Skeletal muscle satellite cell (primary cell): ENCODE results near the gene CDCP2.

Experiments
- H3K27me3 ChIP-seq: 2 replicates; pipeline ENCODE4 v1.7.0; 2013; ENCODE audit warnings: low read length; ENCODE audit not compliant: control insufficient read depth, insufficient read depth
- H3K36me3 ChIP-seq: 2 replicates; pipeline ENCODE4 v1.7.0; 2013; ENCODE audit warnings: mild to moderate bottlenecking, control low read depth, low read length; ENCODE audit not compliant: insufficient read depth
- H3K4me1 ChIP-seq: 2 replicates; pipeline ENCODE4 v1.7.0; 2013; ENCODE audit warnings: low read length; ENCODE audit not compliant: control insufficient read depth, insufficient read depth
- H3K4me2 ChIP-seq: 2 replicates; pipeline ENCODE4 v1.7.0; 2013; ENCODE audit warnings: mild to moderate bottlenecking, low read length
- H3K4me3 ChIP-seq: 2 replicates; pipeline ENCODE4 v1.7.0; 2013; ENCODE audit warnings: low read length
- H3K9ac ChIP-seq: 2 replicates; pipeline ENCODE4 v1.7.0; 2013; ENCODE audit warnings: mild to moderate bottlenecking, low read depth, low read length, moderate library complexity
- H3K9me3 ChIP-seq: replicated peaks from 2 replicates; pipeline ENCODE4 v1.7.0; 2013; ENCODE audit warnings: mild to moderate bottlenecking, control low read depth, low read length

Gene CDCP2

DNA sequence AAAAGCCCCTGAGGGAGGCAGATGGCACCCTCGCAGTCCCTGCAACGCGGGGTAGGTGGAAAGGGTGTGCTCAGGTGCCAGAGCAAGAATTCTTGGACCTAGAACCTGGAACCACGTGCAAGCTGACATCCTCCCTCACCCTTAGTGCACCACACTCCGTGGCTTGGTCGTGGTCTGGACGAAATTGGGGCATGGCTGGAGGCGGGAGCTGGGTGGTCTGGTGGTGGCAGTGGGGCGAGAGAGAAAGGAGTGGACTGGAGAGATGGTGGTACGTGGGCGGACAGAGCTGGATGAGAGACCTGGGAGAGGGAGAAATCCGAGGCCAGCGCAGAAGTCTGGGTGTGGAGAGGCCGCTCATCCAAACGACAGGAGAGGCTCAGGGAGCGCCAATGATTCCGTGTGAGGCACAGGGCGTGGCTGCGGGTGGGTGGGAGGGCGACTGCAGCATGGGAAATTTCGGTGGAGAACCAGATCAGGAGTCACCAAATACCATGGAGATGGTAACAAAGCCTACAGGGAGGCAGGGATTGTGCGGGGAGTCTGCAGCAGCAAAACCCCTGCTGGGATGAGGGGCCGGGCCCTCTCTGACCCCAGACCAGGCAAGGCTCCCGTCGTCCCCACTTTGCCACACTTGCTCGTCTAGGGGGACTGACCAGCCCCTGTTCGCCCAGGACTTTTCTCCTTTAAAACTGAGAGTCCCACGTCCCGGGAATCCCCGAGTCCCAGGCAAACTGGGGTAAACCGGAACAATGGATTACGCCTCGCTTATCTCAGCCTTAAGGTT, 31.9 kb downstream of the CDCP2 start:
- peak overlapping the region; percentile 37 for H3K4me3 ChIP-seq
- no peaks in the 10 kb centered on the region for H3K27me3 ChIP-seq
- H3K4me2 ChIP-seq, result peak overlapping the region; percentile 75
- H3K9ac ChIP-seq, result peak overlapping the region; percentile 59
- H3K9me3 ChIP-seq, result no peaks in the 10 kb centered on the region
- peaks cover 49% of the 10 kb centered on the region for H3K4me1 ChIP-seq
- H3K36me3 ChIP-seq, result no peaks in the 10 kb centered on the region

DNA sequence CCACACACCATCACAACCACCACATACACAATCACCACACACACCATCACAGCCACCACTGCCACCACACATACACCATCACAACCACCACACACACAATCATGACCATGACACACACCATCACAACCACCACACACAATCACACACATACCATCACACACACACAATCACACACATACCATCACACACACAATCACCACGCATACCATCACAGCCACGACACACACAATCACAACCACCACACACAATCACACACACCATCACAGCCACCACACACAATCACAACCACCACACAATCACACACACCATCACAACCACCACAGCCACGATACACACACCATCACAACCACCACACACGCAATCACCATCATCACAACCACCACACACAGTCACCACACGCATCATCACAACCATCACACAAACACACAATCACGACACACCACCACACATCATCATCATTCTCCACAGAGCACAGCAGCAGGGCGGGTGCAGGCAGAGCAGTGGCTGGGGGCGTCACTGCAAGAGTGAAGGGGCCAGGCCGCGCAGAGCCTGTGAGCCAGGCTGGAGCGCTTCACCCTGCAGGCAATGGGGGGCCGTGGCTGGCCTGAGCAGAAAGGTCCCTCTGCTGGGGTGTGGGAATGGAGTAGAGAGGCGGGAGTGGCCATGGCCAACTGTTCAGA, 32.6 kb downstream of the CDCP2 start:
- Histone ChIP-seq H3K36me3 (no peaks in the 10 kb centered on the region), H3K4me3 (no peak overlapping the region), H3K4me1 (peaks cover 45% of the 10 kb centered on the region), H3K9me3 (no peaks in the 10 kb centered on the region), H3K4me2 (no peak overlapping the region), H3K27me3 (no peaks in the 10 kb centered on the region), H3K9ac (no peak overlapping the region)

DNA sequence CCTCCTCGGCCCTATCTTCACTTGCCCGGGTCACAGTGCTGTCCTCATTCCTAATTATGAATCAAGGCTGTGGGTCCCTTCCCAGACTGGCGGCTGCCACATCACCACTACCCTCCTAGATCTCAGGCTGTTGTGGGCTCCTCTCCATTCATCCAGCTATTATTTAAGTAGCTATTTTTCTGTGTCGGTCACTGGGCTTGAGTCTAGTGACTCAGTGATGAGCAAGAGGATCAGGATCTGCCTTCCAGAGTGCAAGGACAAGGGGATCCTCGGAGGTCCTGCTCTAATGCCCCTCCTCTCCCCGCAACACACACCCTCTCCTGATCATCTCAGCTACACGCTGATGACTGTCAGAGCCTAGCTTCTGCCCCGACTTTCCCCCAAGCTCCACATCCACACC, 34.1 kb downstream of the CDCP2 start:
- Histone ChIP-seq H3K27me3 (no peaks in the 10 kb centered on the region), H3K9ac (peak overlapping the region; percentile 42), H3K4me3 (peak overlapping the region; percentile 29), H3K9me3 (no peaks in the 10 kb centered on the region), H3K36me3 (no peaks in the 10 kb centered on the region), H3K4me2 (peak overlapping the region; percentile 57), H3K4me1 (peaks cover 49% of the 10 kb centered on the region)

DNA sequence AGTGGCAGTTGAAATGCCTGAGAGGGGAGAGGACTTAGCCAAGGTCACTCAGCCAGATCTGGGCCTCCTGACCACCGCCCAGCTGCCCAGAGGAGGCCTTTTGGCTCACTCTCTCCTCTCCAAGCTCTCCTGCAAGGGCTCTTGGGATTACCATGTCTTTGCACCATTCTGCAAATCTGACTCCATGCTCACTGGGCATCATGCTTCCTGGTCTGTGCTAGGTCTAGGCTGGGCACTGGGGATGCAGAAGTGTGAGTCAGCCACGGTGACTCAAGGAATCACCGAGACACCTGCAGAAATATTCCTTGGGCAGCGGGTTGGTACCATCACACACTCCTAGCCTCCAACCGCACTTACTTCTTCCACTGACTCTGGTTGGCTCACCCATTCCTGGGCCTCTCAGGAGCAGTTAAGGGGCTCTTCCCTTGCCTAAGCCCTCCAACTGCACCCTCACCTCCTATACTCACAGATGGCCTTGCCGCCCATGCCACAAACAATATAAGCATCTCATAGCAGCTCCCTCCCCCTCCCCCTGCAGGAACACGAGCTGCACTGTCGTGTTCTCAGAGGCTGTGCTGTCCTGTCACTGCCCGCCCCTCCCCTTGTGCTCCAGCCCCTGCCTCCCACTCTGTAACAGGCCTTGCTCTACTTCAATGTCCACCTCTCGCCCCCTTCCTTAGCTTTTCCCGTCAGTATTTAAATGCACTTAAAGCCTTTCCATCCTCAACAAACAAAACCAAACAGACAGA, 34.8 kb downstream of the CDCP2 start:
- Histone ChIP-seq H3K27me3 (no peaks in the 10 kb centered on the region), H3K4me2 (peak overlapping the region; percentile 57), H3K9me3 (no peaks in the 10 kb centered on the region), H3K9ac (peak overlapping the region; percentile 42), H3K4me1 (peaks cover 49% of the 10 kb centered on the region), H3K4me3 (peak overlapping the region; percentile 16), H3K36me3 (no peaks in the 10 kb centered on the region)

DNA sequence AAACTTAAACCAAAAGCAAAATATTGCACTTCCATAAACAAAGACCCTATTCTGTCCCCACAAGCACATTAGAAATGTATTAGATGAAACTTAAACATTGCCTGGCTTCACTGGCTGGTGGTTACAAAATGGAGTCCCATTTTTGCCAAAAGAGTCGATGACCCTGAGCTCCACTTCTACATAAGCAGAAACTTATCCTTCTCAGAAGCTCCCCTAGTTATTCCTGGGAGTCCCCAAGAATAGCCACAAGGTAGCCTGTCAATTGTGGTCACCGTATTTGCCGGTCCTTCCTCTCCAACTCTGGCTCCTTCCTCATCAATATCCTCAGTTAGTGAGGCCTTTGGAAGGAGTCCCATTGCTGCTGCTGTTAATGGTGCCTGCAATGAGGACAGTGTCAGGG, 37.3 kb downstream of the CDCP2 start:
- H3K4me3 ChIP-seq, result no peak overlapping the region
- H3K36me3 ChIP-seq, result no peaks in the 10 kb centered on the region
- H3K27me3 ChIP-seq, result no peaks in the 10 kb centered on the region
- peaks cover 34% of the 10 kb centered on the region for H3K4me1 ChIP-seq
- H3K4me2 ChIP-seq, result no peak overlapping the region
- H3K9ac ChIP-seq, result no peak overlapping the region
- no peaks in the 10 kb centered on the region for H3K9me3 ChIP-seq

DNA sequence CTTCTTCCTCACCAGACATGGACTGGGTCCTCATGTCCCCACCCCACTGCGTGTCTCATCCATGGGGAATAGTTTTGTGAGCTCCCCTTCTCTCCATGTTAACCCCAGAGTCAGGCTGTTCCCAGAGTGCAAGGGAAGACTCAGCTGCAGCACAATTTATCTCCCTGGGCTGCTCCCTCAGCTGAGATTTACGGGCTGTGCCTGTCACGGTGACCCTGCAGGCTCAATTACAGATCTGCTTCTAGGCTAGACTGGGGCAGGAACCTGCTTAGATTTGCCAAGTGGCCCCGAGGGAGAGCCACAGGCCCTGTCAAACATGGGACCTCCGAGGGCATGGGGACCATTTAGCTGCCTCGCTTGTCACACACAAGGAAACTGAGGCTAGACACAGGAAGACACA, 37.8 kb downstream of the CDCP2 start:
- H3K4me3 ChIP-seq, result no peak overlapping the region

DNA sequence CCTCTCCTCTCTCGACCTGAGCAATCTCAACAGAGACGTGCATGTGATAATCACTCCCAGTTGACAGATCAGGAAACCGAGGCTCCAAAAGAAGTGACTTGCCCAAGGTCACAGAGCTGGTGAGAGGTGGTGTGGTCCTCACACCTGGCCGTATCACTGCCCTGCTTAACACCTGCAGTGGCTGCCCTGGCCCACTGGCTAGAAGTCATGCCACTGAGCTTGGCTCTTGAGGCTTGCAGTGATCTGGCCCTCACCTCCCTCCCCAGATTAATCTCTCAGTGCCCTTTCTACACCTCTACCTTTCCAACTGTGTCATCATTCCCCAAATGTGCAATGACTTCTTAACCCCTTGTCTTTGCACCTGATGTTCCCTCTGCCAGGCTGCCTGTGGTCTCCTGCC, 38.8 kb downstream of the CDCP2 start:
- Histone ChIP-seq H3K4me2 (no peak overlapping the region), H3K4me3 (no peak overlapping the region), H3K27me3 (no peaks in the 10 kb centered on the region), H3K9me3 (no peaks in the 10 kb centered on the region), H3K36me3 (no peaks in the 10 kb centered on the region), H3K4me1 (peaks cover 25% of the 10 kb centered on the region), H3K9ac (no peak overlapping the region)

More for the DNA sequence above, 37.8 kb downstream of the CDCP2 start:
- Histone ChIP-seq H3K27me3 (no peaks in the 10 kb centered on the region), H3K9me3 (no peaks in the 10 kb centered on the region), H3K4me1 (peaks cover 32% of the 10 kb centered on the region), H3K36me3 (no peaks in the 10 kb centered on the region), H3K4me2 (no peak overlapping the region), H3K9ac (no peak overlapping the region)

DNA sequence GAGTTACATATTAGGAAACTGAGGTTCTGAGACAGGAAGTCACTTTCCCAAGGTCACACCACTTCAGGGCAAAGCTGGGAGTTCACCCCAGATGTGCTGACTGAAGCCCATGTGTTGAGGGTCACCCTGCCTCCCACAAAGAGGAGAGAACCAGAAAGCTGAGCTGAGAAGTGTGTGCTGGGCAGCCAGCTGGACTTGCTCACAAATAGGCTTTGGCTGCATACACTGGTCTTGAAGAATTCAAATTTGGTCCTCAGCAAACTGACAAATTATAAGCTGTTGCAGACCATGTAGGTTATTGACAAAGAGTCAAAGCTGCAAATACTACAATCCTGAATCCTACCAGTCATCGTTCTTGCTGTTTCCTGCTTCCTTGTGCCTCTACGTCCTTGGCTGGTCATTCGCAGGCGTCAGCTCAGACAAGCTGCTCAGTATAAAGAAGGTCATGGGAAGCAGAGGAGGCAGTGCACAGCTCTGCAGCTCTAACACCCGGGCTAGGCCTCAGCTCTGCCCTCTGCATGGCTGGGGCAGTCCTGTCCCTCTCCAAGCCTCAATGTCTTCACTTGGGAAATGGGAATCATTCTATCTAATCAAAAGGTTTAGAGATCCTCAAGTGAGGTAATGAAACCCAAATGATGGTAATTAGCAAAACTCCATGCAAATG, 40.0 kb downstream of the CDCP2 start:
- Histone ChIP-seq H3K4me2 (no peak overlapping the region), H3K9ac (no peak overlapping the region), H3K9me3 (no peaks in the 10 kb centered on the region), H3K4me1 (peaks cover 13% of the 10 kb centered on the region), H3K27me3 (no peaks in the 10 kb centered on the region), H3K4me3 (no peak overlapping the region), H3K36me3 (no peaks in the 10 kb centered on the region)

DNA sequence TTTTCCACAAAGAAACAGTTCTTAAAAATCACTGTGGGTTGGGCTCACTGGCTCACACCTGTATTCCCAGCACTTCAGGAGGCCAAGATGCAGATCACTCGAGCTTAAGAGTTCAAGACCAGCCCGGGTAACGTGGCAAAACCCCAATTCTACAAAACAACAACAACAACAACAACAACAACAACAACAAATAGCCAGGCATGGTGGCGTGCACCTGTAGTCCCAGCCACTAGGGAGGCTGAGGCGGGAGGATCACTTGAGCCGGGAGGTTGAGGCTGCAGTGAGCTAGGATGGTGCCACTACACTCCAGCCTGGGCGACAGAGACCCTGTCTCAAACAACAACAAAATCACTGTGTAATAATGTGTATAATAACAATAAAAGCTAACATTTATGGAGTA, 40.8 kb downstream of the CDCP2 start:
- no peak overlapping the region for H3K4me2 ChIP-seq

DNA sequence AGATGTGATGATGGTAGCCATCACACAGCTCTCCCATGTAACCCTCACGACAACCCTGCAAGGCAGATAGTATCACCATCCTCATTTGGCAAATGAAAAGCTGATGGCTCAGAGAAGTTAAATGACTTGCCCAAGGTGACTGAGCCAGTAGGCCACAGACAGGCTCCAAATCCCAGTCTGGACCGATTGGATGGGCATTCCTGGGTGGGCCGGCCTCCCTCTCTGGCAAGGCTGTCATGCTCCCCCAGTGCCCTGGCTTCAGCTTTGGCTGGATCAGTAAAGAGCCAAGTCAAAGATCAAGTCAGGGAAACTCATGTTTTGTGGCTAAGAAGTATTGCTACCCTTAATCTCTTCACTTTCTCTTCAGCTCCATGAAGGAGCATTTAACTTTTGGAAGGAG, 41.2 kb downstream of the CDCP2 start:
- Histone ChIP-seq H3K27me3 (no peaks in the 10 kb centered on the region), H3K4me2 (no peak overlapping the region), H3K9ac (no peak overlapping the region), H3K9me3 (no peaks in the 10 kb centered on the region), H3K4me3 (no peak overlapping the region), H3K4me1 (peaks cover 13% of the 10 kb centered on the region), H3K36me3 (no peaks in the 10 kb centered on the region)

More for the DNA sequence above, 40.8 kb downstream of the CDCP2 start:
- no peaks in the 10 kb centered on the region for H3K9me3 ChIP-seq
- H3K4me1 ChIP-seq, result peaks cover 10% of the 10 kb centered on the region
- no peak overlapping the region for H3K9ac ChIP-seq
- no peak overlapping the region for H3K4me3 ChIP-seq
- no peaks in the 10 kb centered on the region for H3K27me3 ChIP-seq
- H3K36me3 ChIP-seq, result no peaks in the 10 kb centered on the region

DNA sequence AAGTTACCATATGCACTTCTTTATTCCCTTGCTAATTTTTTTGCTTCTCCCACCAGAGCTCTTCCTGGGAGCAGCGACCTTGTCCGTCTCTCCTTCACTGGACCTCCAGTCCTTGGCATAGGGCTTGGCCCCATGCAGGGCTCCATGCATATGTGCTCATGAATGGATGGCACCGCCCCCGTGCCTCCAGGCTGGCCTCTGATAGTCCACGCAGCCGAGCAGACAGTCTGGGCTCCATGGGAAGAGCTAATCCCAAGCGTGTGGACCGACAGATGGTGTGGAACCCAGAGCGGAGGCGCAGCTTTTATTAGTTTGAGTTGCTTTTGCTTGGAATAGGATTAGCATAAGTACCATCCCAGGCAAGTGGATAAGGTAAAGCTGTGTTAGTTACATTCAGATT, 41.8 kb downstream of the CDCP2 start:
- H3K4me1 ChIP-seq, result peaks cover 13% of the 10 kb centered on the region
- H3K4me2 ChIP-seq, result no peak overlapping the region
- H3K36me3 ChIP-seq, result no peaks in the 10 kb centered on the region

More for the DNA sequence above, 41.8 kb downstream of the CDCP2 start:
- H3K9ac ChIP-seq, result no peak overlapping the region
- H3K9me3 ChIP-seq, result no peaks in the 10 kb centered on the region
- H3K27me3 ChIP-seq, result no peaks in the 10 kb centered on the region
- H3K4me3 ChIP-seq, result no peak overlapping the region
